ENCODE results near the gene TTI1.

- no peak for TF ChIP-seq EP300 (IDR thresholded peaks at IDR 0.05; ENCODE audit: borderline replicate concordance in 1 of 2, low read depth in 1 of 2, low read length in 1 of 2)
- no peak for TF ChIP-seq CTCF (IDR thresholded peaks at IDR 0.05)
- no peak for TF ChIP-seq EZH2phosphoT487 (IDR thresholded peaks at IDR 0.05; ENCODE audit: borderline replicate concordance, low read depth)
- no peak for TF ChIP-seq REST (IDR thresholded peaks at IDR 0.05; ENCODE audit: low read depth, low read length)
- no peak for TF ChIP-seq YY1 (IDR thresholded peaks at IDR 0.05; ENCODE audit: low read depth)
- TF ChIP-seq RXRA (IDR thresholded peaks at IDR 0.05; ENCODE audit: borderline replicate concordance, low read depth) = no peak
- no peak for TF ChIP-seq USF2 (IDR thresholded peaks at IDR 0.05; ENCODE audit: borderline replicate concordance, low read depth, low read length)
- TF ChIP-seq TEAD4 (IDR thresholded peaks at IDR 0.05; ENCODE audit: borderline replicate concordance, insufficient read depth) = no peak
- no peak for TF ChIP-seq RCOR1 (IDR thresholded peaks at IDR 0.05; ENCODE audit: low read length)
- no peak for TF ChIP-seq TAF1 (IDR thresholded peaks at IDR 0.05; ENCODE audit: borderline replicate concordance, low read depth, low read length)
- no peak for TF ChIP-seq FOSL2 (IDR thresholded peaks at IDR 0.05; ENCODE audit: borderline replicate concordance, low read depth)
Observed at GRCh38 chr20:37938954-37939353, 94.3 kb downstream of the TTI1 start.
